IPS-15b (cell line): ENCODE results near the gene BNC2.
A peak's percentile ranks its signal among the peaks of the same experiment; 100 is the strongest.

ENCODE experiments used
- H3K27me3 ChIP-seq: one replicate; pipeline ENCODE4 v1.6.1; 2013; ENCODE audit warnings: low read length; ENCODE audit not compliant: control insufficient read depth, insufficient read depth
- H3K36me3 ChIP-seq: one replicate; pipeline ENCODE4 v1.6.1; 2013; ENCODE audit warnings: low read length; ENCODE audit not compliant: control insufficient read depth, insufficient read depth
- H3K4me1 ChIP-seq: one replicate; pipeline ENCODE4 v1.6.1; 2013; ENCODE audit warnings: mild to moderate bottlenecking, low read length; ENCODE audit not compliant: control insufficient read depth, insufficient read depth
- H3K4me3 ChIP-seq: one replicate; pipeline ENCODE4 v1.5.1; 2013; ENCODE audit warnings: low read depth, low read length
- H3K9ac ChIP-seq: one replicate; pipeline ENCODE4 v1.6.1; 2013; ENCODE audit warnings: low read depth, mild to moderate bottlenecking, low read length
- H3K9me3 ChIP-seq: one replicate; pipeline ENCODE4 v1.6.1; 2013; ENCODE audit warnings: mild to moderate bottlenecking, low read length; ENCODE audit not compliant: control insufficient read depth, insufficient read depth

BNC2 gene

DNA sequence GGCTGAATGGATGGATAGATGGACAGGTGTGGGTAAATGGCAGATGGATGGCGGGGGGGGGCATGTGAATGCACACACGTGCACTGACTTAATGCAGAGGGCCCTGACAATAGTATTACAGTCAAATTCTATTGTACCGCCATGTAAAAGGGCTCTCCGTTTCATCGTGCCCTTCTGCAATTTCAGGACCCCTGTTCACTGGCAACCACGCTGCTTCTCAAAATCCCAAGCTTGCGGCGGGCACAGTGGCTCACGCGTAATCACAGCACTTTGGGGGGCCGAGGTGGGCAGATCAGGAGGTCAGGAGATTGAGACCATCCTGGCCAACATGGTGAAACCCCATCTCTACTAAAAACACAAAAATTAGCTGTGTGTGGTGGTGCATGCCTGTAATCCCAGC, 211.4 kb downstream of the BNC2 start:
- Histone ChIP-seq H3K4me3 (no peak overlapping the region), H3K27me3 (no peaks in the 10 kb centered on the region), H3K9ac (no peak overlapping the region), H3K9me3 (no peaks in the 10 kb centered on the region), H3K4me1 (peaks cover 20% of the 10 kb centered on the region), H3K36me3 (no peaks in the 10 kb centered on the region)

DNA sequence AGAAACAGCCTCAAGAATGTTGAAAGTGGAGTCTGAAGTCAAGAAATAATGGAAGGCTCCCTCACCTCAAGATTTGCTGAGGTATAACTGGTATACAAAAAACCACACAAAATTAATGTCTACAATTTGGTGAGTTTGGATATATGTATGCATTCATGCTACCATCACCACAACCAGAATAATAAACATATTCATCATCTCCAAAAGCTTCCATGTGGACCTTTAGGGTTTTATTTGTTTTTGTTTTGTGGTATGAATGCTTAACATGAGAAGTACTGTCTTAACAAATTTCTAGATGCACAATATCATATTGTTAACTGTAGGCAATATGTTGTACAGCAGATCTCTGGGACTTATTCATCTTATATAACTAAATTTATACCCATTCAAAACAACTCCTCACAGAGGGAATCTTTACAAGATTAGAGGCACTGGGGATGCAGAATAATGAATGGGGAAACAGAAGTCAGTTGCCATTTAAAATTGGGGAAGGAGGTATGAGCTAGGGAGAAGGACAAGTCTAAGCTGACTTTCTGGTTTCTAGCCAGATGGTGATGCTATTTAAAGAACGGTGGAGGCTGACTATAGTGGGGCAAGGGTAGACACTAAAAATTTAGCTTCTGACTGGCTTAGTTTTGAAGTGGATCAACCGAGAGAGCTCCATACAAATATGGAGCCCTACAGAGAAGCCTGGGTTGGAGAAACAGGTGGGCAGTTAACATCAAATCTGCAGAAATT, 213.9 kb downstream of the BNC2 start:
- Histone ChIP-seq H3K9ac (no peak overlapping the region), H3K9me3 (no peaks in the 10 kb centered on the region), H3K36me3 (no peaks in the 10 kb centered on the region), H3K27me3 (no peaks in the 10 kb centered on the region), H3K4me1 (peaks cover 43% of the 10 kb centered on the region), H3K4me3 (no peak overlapping the region)

DNA sequence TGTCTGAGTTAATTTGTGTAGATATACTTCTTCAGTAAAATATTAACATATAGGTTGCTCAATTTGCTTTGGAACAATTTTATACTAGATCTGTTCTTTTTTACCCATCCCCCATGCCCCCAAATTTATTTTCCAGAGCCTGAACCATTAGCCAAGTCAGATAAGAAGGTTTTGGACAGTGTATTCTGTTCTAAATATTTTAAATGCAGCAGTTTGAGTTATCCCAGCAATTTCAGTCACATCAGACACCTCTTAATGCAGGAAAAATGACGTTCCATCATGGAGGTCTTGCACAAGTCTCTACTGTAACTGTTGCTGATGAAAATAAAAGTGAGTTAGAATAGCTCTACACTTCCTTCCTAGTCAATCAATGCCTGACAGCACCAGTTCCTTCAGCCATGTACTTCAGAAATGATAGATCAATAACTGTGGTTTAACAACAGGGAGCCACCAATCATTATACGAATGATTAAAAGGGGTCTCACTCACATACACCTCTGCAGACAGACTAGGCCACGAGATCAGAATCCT, 215.8 kb downstream of the BNC2 start:
- H3K27me3 ChIP-seq, result no peaks in the 10 kb centered on the region
- H3K4me3 ChIP-seq, result no peak overlapping the region
- H3K9ac ChIP-seq, result no peak overlapping the region
- H3K36me3 ChIP-seq, result no peaks in the 10 kb centered on the region
- peaks cover 49% of the 10 kb centered on the region for H3K4me1 ChIP-seq
- no peaks in the 10 kb centered on the region for H3K9me3 ChIP-seq

DNA sequence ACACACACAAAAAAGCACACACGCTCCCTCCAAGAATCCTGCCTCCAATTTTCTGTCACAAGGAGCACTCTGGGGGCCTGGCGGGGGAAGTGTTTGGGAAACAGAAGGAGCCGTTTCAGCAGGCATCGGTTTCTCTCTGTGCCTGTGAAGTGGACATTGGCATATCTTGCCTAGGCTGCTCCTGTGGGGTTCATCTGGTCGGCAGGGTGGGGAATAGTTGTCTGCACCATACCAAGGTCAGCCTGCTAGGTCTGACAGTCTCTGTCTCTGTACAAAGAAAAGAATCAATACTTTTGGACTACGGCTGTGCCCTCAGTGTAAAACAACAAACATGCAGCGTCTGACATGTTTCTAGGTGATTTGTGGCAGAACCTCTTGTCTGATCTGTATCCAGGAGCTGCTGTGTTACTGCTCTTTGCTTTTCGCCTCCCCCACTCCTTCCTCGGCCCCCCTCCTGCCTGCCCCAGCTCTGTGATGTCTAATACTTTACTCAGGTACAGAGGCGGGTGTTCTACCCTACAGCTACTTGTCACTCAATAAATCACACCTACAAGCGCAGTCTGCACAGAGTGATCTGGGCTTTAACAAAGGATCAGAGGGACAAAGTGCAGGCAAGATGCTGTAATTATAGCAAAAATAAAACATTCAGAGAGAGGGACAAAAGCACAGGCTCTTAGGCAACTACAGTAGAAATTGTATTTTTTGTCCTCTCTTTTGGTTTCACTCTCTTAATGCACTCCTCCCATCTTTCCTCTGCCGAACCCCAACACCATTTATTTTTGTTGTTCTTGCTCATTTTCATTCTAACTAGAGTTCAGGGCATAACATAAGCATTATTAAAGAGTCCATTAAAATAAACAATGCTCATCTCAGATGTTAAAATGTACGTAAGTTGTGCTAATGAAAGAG, 216.7 kb downstream of the BNC2 start:
- Histone ChIP-seq H3K27me3 (no peaks in the 10 kb centered on the region), H3K9ac (peak overlapping the region; percentile 16), H3K9me3 (no peaks in the 10 kb centered on the region), H3K36me3 (no peaks in the 10 kb centered on the region), H3K4me1 (peaks cover 54% of the 10 kb centered on the region), H3K4me3 (no peak overlapping the region)

DNA sequence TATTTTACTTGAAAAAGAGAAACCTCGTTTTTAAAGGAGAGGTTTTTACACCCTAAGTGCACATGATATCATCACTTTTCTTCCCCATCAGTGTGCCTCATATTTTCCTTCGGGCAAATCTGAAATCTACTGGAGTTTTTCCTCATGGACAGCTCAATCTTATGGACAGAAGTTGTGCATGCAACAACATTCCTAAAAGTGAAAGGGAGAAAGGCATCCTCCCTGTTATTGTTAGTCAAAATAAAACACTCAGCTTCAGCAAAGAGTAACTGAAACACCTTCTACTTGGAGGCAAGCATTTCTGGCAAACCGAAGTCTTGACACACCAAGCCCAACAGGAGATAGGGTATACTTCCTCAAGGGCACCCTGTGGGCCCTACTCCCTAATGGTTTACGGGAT, 217.9 kb downstream of the BNC2 start:
- Histone ChIP-seq H3K4me3 (no peak overlapping the region), H3K9ac (no peak overlapping the region), H3K4me1 (peaks cover 54% of the 10 kb centered on the region), H3K9me3 (no peaks in the 10 kb centered on the region), H3K27me3 (no peaks in the 10 kb centered on the region), H3K36me3 (no peaks in the 10 kb centered on the region)

DNA sequence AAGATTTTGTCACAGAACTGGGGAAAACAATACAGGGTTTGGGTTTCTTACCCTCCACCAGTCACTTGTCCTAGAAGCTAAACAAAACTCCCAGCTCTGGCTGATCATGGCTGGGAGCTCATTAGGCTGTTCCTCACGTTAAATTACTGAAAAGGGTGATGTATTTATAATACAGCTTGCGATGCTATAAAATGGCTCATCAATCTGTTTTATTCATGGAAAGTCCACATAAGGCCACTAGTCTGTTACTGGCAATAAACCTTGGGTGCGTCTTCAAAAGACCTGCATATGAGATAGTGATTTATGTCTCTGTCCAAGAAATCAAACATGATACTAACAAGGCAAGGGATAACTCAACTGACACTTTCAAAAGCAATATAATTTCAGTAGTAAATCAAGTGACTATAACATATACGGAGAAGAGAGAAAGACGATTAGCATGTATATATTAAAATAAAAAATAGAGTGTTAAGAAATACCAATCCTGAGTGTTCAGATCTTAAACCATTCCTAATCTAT, 219.0 kb downstream of the BNC2 start:
- Histone ChIP-seq H3K27me3 (no peaks in the 10 kb centered on the region), H3K4me1 (peaks cover 52% of the 10 kb centered on the region), H3K36me3 (no peaks in the 10 kb centered on the region), H3K9ac (no peak overlapping the region), H3K4me3 (no peak overlapping the region), H3K9me3 (no peaks in the 10 kb centered on the region)

DNA sequence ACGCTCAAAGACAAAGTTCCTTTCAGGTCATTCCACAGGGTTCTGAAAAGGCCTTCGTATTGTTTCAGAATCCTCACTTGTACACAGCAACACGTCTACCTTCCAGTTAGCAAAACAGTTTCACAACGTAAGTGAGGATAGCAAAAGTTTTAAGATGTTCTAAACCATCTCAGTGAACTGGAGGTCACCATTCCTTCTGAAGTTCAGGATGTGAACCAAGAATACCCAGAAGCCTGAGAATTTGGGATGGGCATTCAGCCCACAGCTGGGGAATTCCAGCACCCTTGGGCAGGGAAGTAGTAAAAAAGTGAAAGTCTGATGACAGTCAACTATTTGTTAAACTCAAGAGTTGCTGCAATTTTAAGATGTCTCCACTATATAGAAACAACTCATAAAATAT, 224.5 kb downstream of the BNC2 start:
- H3K4me3 ChIP-seq, result no peak overlapping the region
- H3K9me3 ChIP-seq, result no peaks in the 10 kb centered on the region
- no peaks in the 10 kb centered on the region for H3K27me3 ChIP-seq
- peaks cover 13% of the 10 kb centered on the region for H3K4me1 ChIP-seq
- H3K36me3 ChIP-seq, result no peaks in the 10 kb centered on the region
- no peak overlapping the region for H3K9ac ChIP-seq

DNA sequence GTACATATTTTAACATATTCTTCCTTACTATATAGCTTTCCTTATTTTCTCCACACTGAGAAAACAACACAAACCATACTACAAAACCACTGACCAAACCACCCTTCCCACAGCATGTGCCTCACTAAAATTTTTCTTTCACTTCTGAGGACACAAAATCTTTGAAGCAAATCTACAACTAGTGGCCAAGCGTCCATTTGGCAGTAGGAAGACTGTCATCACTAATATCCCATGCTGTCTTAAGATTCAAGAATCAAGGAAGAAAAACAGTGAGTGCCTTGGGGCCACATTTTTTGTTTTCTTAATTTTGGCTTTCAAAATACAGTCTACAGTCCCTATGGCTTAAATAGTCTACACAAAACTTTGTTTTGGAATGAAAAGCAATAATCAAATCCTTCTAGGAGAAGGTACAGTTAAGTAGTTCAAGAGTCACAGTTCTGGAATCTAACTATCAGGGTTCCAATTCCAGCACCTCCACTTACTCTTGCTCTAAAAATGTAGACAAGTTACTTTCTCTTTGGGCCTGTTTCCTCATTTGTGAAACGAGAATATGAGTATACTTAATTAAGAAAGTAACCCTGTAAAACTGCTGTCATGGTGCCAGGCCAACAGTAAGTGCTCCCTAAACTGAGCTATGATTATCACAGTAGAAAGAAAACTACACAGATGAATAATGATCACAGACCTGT, 227.9 kb downstream of the BNC2 start:
- peaks cover 14% of the 10 kb centered on the region for H3K4me1 ChIP-seq
- no peaks in the 10 kb centered on the region for H3K36me3 ChIP-seq
- no peaks in the 10 kb centered on the region for H3K27me3 ChIP-seq
- H3K9ac ChIP-seq, result no peak overlapping the region
- no peak overlapping the region for H3K4me3 ChIP-seq
- H3K9me3 ChIP-seq, result no peaks in the 10 kb centered on the region

DNA sequence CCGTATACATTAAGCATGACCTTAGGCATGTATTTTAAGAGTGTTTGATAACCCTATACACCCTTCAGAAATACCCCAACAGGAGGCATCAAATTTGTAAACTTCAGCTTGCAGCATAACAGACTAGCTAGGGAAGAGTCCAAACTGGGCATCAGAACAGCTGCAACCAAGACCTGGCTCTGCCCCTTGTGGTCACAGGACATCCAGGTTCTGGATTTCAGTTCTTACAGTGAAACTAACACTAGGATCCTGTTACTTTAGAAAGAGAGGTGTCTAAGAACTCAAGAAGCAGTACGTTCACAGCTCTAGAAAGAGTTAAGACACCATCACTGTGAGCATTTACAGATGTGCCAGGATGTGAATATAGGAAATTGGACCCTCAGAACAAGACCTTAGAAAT, 229.8 kb downstream of the BNC2 start:
- H3K9me3 ChIP-seq, result no peaks in the 10 kb centered on the region
- no peaks in the 10 kb centered on the region for H3K27me3 ChIP-seq
- no peak overlapping the region for H3K9ac ChIP-seq
- H3K4me1 ChIP-seq, result peaks cover 21% of the 10 kb centered on the region
- H3K36me3 ChIP-seq, result no peaks in the 10 kb centered on the region
- H3K4me3 ChIP-seq, result no peak overlapping the region

DNA sequence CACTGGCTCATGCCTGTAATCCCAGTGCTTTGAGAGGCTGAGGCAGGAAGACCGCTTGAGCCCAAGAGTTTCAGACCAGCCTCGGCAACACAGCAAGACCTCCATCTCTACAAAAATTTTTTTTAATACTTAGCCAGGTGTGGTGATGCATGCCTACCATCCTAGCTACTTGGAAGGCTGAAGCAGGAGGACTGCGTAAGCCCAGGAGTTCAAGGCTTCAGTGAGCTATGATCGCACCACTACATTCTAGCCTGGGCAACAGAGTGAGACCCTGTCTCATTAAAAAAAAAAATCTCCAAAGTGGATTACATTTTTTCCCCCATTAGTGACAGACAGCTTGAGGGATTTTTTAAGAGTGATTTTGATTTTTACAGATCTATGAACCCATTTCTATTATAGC, 230.8 kb downstream of the BNC2 start:
- Histone ChIP-seq H3K9ac (no peak overlapping the region), H3K4me1 (peaks cover 17% of the 10 kb centered on the region), H3K4me3 (no peak overlapping the region), H3K27me3 (no peaks in the 10 kb centered on the region), H3K9me3 (no peaks in the 10 kb centered on the region), H3K36me3 (no peaks in the 10 kb centered on the region)

DNA sequence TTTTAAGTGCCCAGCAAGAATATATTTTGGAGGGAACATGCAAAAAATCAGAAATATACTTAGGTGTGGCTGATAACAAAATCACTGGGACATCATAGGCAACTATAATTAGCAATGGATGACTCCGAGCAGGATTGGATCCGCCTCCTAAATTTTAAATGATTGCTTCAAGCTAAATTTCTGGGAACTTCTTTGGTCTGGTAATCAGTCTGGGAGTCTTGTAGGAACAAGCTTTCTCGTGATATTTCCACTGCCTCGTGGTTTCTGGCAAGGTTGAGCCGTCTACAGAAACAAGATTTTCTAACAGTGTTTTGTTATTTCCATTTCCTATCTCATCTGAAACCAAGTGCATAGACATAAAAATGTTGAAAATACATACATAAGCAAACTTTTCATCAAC, 232.6 kb downstream of the BNC2 start:
- H3K9me3 ChIP-seq, result no peaks in the 10 kb centered on the region
- no peak overlapping the region for H3K4me3 ChIP-seq
- no peak overlapping the region for H3K9ac ChIP-seq

More for the DNA sequence above, 232.6 kb downstream of the BNC2 start:
- H3K36me3 ChIP-seq, result no peaks in the 10 kb centered on the region
- H3K27me3 ChIP-seq, result no peaks in the 10 kb centered on the region
- peaks cover 16% of the 10 kb centered on the region for H3K4me1 ChIP-seq
